Sciatic nerve (tissue), 2 donors: ENCODE measurements around the gene ALAS1. TPM values are rescaled to one million over a fixed set of nuclear protein-coding genes. Genes with fewer than 3 reads are reported as not detected.
"Not testable (repeated sequence)": the region's sequence is repeated elsewhere in the genome, so short reads cannot be mapped to it uniquely, and the experiment has no call there.

Experiments used
- ATAC-seq: fragments of 200-7000 bp; cut with Tn5 transposase; one replicate; pipeline ENCODE4 v1.9.1; 2020; ENCODE audit warnings: mild to moderate bottlenecking, moderate library complexity
- DNase-seq: peaks from one replicate; pipeline ENCODE4 v3.0.0-alpha.2; 2020; ENCODE audit warnings: low spot score
- intact Hi-C: fragments of 100-400 bp; cut with DNase I; formaldehyde crosslinking; loops from one replicate; pipeline ENCODE4 v1.14.2; 2022
- total RNA-seq: library from RNA; stranded (reverse); fragmentation: NEBNext Ultra II Directional; extraction: Animal tissue kit (Norgen Biotek cat#: 25700); gene quantifications from one replicate; pipeline ENCODE4 v1.2.1, GENCODE V29; 2021
- donor health status: DM: no; HTN: no; CAD: no.
- donor health status: DM: no; HTN: no; CAD: no.

The ALAS1 gene
- total RNA-seq, 1 donor from 2014 or later = 39.1 TPM

GRCh38 chr3:52175416-52176179, 22.4 kb upstream of the ALAS1 start:
- intact Hi-C loops = no loop called here
- ATAC-seq = no peak
- no peak for DNase-seq

GRCh38 chr3:52176180-52176752, 21.7 kb upstream of the ALAS1 start:
- ATAC-seq (no peak), DNase-seq (peak; percentile 35)
- intact Hi-C loops = no loop called here

DNA sequence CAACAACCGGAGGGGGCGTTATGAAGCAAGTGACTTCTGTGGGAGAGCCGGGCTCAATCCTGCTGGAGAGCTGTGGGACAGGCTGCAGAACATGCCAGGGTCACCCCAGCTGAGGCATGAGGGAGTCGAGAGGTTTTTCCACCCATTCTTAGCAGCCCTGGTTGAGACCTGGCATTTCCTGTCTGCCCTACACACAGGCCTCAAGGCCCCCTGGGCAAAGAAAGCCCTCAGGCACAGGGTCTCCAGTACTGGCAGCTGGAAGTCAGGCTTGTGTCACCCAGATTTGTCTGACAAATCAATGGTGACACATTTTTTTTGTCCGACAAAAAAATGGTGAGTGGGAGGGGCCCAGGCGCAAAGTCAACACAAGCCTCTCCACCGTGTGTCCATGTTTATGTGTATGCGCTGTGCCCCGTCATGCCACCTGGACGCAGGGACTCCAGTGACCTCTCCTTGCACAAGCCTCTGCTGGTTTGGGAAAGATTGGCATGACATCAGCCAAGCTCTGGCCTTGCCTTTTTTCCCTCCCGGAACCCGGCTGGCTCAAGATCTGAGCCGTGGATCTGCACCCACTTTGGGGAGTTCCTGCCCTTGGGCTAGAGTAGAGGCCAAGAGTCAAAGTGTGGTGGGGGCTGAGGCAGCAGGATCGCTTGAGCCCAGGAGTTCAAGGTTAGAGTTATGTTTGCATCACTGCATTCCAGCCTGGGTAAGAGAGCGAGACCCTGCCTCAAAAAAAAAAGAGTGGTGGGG, 20.8 kb upstream of the ALAS1 start:
- DNase-seq (peak; percentile 45), ATAC-seq (no peak)
- intact Hi-C loops = no loop called here

GRCh38 chr3:52177701-52178042, 20.3 kb upstream of the ALAS1 start:
- intact Hi-C loops = no loop called here
- ATAC-seq (no peak), DNase-seq (peak; percentile 37)

GRCh38 chr3:52178126-52178525, 19.8 kb upstream of the ALAS1 start:
- ATAC-seq, intact Hi-C loops, DNase-seq: not testable (repeated sequence)

DNA sequence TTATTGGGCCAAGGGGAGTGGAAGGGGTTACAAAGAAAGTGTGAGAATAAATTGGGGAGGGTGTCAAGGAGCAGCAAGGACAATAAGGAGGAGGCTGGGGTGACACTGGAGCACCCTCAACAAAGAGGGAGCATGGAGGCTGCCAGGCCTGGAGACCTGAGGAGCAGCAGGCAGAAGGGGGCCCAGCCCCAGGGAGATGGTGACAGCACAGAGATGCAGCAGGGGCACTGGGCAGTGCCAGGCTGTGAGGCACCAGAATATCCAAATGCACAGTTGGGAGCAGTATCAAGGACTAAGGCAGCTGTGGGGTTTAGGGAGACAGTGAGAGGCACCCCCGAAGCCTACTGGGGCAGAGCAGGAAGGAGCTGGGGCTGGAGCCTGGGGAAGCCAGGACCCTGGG, 19.4 kb upstream of the ALAS1 start:
- intact Hi-C loops = no loop called here
- ATAC-seq (no peak), DNase-seq (no peak)

DNA sequence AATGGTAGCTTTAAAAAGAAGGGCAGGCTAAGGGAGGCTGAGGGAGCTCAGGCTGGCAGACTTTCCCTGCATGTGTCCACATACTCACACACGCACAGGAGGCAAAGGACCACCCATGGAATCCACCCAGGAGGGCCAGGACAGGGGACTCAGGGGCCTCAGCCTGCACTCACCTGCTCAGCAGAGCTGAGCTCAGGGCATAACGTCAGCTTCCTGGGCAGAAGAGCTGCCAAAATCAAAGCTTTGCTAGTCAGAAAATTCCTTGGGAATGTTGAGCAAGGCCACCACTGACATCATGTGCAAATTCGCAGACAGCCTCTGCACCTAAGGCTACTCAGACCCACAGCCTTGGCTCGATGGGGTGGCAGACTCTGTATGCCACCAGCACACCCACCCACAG, 16.4 kb upstream of the ALAS1 start:
- intact Hi-C loops = no loop called here

DNA sequence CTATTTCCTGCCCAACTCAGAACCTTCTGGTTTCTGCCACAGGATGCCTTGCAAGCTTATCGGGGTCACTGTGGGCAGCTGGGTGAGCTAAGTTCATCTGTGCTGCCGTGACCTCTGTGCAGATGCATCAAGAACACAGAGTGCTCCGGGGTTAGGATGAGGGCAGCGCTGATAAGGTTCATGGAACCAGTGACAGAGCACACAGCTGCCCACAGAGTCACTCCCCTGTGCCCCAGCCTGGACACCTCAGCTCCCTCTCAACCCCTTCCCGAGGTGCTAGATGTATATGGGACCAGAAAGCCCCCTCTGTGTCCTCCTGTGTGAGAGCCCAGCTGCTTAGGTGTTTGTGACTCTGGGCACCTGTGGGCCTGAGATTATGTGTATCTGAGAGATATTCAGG, 15.8 kb upstream of the ALAS1 start:
- ATAC-seq (no peak), DNase-seq (no peak)
- intact Hi-C loops = no loop called here

More for the DNA sequence above, 16.4 kb upstream of the ALAS1 start:
- no peak for DNase-seq
- ATAC-seq = peak; percentile 42

- intact Hi-C loops = no loop called here
- ATAC-seq = no peak
- DNase-seq = no peak
Measured at GRCh38 chr3:52182691-52183090, 15.3 kb upstream of the ALAS1 start.

DNA sequence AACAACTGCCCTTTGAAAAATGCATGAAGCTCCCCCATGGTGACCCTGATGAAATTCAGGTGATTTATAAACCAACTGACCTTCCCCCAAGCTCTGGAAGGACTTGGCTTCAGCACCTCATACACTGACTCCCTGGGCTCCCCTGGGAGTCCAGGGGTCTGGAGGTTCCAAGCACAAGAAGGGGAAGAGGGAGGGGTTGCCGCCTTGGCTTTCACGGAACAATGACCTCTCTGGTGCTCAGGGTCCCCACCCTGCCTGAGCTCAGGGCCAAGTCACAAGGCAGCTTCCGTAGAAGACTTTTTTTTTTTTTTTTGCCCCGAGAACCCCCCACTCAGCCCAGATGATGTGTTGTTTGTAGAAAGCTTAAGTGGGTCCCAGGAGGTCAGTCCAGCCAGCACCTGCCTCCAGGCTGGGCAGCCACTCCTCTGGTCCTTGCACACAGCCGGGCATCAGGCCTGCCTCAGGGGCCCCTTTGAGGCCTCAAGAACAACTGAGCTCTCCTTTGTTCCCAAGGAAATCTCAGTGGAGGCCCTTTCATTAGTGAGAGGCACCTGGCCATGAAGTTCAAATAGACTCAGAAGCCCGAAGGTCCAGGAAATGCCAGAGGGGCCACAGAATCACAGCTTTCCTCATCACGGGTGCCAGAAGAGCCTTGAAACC, 14.0 kb upstream of the ALAS1 start:
- intact Hi-C loops = no loop called here
- DNase-seq (peak; percentile 36), ATAC-seq (peak; percentile 50)

DNA sequence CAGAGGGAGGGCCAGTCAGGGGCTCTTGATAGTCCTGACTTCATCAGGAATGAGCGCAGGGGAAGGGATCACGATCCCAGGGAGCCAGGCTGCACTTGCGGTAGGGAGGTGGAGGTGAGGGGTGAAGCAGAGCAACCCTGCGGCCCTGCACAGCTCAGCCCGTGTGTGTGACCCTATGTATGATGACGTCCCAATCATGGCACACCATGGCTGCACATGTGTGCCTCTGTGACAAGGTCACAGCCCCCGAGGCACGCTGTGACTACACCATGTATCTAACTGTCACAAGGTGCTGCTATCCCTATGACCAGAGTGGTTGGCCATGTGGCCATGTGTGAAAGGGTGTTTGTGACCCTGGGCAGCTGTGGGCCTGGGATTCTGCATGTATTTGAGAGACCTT, 13.3 kb upstream of the ALAS1 start:
- intact Hi-C loops = no loop called here
- ATAC-seq (no peak), DNase-seq (peak; percentile 35)

DNA sequence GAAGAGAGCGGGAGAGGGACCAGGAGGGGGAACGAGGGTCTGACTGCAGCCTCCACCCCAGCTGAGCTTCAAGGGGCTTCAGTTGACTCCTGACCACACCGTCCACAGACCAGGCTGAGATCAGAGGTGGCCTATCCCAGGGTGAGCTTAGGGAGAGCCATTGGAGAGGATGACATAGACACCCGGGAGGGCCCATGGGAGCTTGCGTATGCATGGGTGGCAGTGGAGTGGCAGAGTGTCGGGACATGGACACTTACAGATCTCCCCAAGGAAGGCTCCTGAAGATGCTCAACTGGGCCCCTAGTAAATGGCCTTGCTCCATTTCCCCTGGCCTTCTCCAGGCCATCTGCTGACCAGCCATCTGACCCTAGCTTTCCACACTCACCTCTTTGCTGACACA, 12.6 kb upstream of the ALAS1 start:
- DNase-seq (no peak), ATAC-seq (no peak)
- intact Hi-C loops = no loop called here

DNA sequence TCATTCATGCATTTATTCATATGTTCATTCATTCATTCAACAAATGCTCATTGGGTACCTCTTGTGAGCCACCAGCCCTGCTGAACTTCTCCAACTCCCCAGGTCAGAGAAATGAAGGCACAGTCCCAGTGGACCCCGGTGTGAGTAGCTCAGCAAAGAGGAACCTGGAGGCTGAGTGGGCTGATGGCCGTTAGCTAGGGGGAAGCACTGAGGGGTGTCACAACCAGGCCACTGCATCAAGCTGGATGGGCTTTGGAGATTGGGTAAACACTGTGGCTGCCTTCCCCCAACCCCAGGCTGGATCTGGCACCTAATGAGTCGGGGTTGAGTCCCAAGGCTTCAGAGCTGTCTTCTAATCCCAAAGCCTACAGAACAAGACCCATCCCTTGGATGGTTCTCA, 12.1 kb upstream of the ALAS1 start:
- no peak for ATAC-seq
- intact Hi-C loops = no loop called here
- no peak for DNase-seq

DNA sequence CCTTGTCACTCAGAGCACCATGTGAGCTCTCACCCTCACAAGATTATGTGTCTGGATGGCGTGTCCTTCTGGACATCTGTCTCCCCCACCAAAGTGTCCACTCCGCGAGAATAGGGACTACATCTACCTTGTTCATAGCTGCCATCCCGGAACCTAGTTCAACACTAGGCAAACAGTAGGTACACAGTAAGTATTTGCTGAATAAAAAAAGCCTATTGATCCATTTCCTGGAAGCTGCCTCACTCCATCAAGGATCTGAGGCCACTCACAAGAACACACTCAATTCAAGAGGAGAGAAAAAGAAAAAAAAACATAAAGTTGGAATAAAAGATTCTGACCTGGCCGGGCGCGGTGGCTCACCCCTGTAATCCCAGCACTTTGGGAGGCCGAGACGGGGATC, 11.2 kb upstream of the ALAS1 start:
- intact Hi-C loops = no loop called here

DNA sequence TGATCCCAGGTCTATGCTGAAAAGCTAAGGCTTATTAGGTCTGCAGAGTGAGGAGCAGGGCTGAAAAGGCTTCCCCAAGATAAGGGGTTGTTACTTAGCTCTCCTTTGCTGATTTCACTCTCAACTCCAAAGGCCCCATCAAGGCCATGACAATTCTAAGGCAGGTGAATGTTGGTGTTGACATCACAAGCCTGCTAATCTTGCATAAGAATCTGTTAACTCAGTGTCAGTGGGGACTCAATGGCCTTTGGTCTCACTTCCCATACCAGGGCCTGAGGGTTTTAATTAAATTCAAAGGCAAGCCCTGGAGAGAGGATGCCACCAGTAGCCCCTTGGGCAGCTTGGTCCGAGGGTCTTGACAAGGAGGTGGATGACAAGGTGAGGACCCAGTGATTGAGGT, 9.4 kb upstream of the ALAS1 start:
- DNase-seq (no peak), ATAC-seq (no peak)
- intact Hi-C loops = no loop called here

More for the DNA sequence above, 11.2 kb upstream of the ALAS1 start:
- ATAC-seq (no peak), DNase-seq (no peak)

DNA sequence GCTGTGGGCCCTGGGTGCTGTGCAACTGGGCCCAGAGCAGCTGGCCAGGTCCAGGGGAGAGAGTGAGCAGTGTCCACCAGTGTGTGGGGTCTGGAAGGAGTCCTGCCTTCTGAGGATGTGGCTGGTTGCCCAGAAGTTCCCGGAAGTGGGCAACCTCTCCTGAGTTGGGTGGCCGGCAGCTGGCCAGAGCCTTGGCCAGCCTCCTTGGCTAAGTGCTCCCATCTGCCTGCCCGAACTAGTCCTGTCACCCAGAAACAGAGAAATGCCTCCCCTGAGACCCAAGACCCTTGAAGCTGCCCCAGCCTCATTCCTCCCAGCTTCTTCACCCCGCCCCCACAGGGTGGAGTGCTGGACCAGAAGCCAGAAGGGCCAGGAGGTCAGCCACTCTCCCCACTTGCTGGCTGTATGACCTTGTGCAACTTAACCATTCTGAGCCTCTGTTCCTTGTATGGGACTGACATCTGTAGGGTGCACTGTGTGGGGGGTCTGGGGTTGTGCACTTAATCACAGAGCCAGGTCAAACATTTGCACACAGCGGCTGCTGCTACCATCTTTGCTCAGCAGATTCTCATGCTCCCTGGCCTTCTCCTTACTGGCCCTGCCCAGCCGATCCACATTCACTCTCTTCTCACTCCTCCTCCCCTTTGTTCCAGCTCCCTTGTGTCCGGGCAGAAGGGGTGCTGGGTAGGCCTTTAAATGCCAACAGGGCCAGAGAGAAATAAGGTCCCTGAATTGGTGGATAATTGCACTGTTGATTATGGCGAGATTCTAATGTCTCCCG, 7.5 kb upstream of the ALAS1 start:
- ATAC-seq (peak; percentile 92), DNase-seq (peak; percentile 86)
- intact Hi-C loops = no loop called here

DNA sequence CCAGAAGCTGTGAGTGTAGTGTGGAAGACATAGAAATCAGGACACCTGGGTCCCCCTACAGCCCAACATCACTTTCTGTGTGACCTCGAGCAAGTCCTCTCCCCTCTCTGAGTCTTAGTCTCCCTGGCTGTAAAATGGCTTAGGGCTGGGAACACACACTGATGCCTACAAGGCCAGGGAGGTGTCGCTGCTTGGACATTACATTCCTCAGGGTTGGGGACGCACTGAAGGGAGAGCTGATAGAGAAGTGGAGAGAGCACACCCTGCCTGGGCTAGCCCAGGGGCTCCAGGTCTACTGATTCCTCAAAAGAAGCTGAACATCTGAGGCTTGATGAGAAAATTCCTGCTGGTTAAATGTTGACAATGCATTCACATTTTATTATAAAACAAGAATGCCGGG, 6.3 kb upstream of the ALAS1 start:
- DNase-seq = no peak
- intact Hi-C loops = no loop called here
- ATAC-seq = no peak

DNA sequence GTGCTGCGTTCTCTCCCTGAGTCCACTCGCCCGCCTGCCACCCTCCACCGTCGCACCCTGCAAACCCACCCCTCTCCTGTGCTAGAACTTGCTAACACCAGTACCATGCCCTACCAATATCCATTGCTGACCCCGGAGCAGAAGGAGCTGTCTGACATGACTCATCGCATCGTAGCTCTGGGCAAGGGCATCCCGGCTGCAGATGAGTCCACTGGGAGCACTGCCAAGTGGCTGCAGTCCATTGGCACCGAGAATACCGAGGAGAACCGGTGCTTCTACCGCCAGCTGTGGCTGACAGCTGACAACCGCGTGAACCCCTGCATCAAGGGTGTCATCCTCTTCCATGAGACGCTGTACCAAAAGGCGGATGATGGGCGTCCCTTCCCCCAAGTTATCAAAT, 4.9 kb upstream of the ALAS1 start:
- DNase-seq (no peak), ATAC-seq (no peak)
- intact Hi-C loops = no loop called here
